ENCODE results near the gene FARS2.

- TF ChIP-seq CTCF (IDR thresholded peaks at IDR 0.05), result no peak
- no peak for TF ChIP-seq EP300 (IDR thresholded peaks at IDR 0.05)
- TF ChIP-seq POLR2A (IDR thresholded peaks at IDR 0.05; ENCODE audit: low read depth), result no peak
- no peak for TF ChIP-seq POLR2AphosphoS5 (IDR thresholded peaks at IDR 0.05)
Measured at GRCh38 chr6:5731435-5731834, 470.1 kb downstream of the FARS2 start.
